NT2/D1 (cell line): ENCODE measurements around the gene FKRP.

ENCODE experiments used
- SUZ12 ChIP-seq: IDR thresholded peaks from 2 replicates; pipeline ENCODE4 v1.6.1; 2011; ENCODE audit not compliant: insufficient read length, insufficient read depth; ENCODE audit errors: extremely low read depth
- YY1 ChIP-seq: IDR thresholded peaks from 2 replicates; pipeline ENCODE4 v1.6.1; 2011; ENCODE audit not compliant: insufficient read length, insufficient read depth
- ZNF274 ChIP-seq: IDR thresholded peaks from 2 replicates; pipeline ENCODE4 v1.6.1; 2011; ENCODE audit warnings: mild to moderate bottlenecking, low read depth, low read length

DNA sequence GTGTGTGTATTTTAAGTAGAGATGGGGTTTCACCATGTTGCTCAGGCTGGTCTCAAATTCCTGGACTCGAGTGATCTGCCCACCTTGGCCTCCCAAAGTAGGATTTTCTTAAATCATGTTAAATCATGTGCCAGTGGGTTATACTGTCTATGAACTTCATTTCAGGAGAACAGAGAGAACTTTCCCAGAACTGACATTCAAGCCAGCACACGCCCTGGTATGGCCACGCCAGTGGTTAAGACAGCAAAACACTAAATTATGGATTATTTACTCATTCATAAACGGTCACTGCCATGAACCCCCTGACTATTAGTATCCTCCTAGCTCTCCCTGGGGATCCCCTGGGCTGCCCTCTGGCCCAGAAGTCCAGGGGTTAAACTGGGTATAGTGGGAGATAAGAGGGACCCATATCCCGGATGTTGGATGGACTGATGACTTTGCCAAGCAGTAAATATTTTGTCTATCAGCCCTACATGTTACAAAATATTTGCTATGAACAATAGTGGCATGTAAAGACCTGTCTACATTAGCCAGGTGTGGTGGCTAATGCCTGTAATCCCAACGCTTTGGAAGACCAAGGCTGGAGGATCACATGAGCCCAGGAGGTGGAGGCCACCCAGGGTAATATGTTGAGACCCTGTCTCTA is 16.5 kb downstream of the FKRP start:
- TF ChIP-seq YY1 (no peak), ZNF274 (no peak), SUZ12 (no peak)
